ENCODE data around the gene ZNF593OS. TPM values are rescaled to one million over a fixed set of nuclear protein-coding genes. Genes with fewer than 3 reads are reported as not detected.

The ZNF593OS gene
- total and polyA plus RNA-seq, 2 of the 8 experiments (the other 6 are each of a cell fraction or from before 2014, with no cell fraction given), result not detected

DNA sequence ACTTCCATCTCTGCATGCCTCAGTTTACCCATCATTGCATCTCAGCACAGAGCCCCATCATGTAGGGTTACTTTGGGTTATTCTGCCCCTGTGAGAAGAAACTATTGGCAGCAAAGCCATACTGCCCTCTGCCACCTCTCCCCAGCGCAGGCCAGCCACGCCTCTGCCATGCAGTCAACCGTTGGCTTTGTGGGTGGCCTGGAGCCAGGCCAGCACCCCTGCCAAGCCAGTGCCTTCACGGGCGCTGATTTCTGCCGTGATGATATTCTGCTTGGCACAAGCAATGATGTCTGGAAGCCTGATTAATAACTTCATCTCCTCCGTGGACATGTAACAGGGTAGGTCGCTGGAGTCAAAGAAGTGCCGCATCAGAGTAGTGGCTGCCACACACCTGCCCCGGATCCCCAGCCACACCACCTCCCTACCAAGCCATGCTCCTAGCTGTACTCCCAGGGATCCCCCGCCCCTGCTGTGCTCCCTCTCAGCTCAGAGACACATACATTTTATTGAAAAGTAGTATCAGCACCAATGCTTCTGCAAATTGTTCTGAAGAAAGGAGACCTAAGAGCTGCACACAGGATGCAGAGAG lies 47.4 kb upstream of the ZNF593OS start:
- no peaks in the 10 kb centered on the region for H3K9me3 ChIP-seq (ENCODE audit: insufficient read depth in 2 of 2, low read depth in 1 of 2, low read length in 1 of 2)
- no peak overlapping the region for H4K5ac ChIP-seq (ENCODE audit: insufficient read length, low read depth, low read length)
- no peak overlapping the region for H2BK120ac ChIP-seq (replicated peaks; ENCODE audit: low read depth, low read length)
- no peaks in the 10 kb centered on the region for H3K36me3 ChIP-seq (ENCODE audit: control insufficient read depth in 2 of 4, insufficient read depth in 4 of 4, low read length in 3 of 4)
- FAIRE-seq (no peak), DNase-seq (ENCODE audit: low read depth in 1 of 2, low spot score in 2 of 2) (no peak)
- no peak overlapping the region for H4K91ac ChIP-seq (replicated peaks; ENCODE audit: insufficient read length, low read length)
- H2BK20ac ChIP-seq (ENCODE audit: low read length), result no peak overlapping the region
- no peak overlapping the region for H3K4ac ChIP-seq (replicated peaks; ENCODE audit: insufficient read length, low read depth, low read length)
- H3K18ac ChIP-seq (ENCODE audit: extremely low read depth, low read length), result no peak overlapping the region
- no peak overlapping the region for H3K4me2 ChIP-seq (ENCODE audit: insufficient read depth in 1 of 2, low read depth in 2 of 2, low read length in 2 of 2)
- no peak overlapping the region for H2BK5ac ChIP-seq (ENCODE audit: low read depth, low read length)
- H2BK15ac ChIP-seq (ENCODE audit: low read length), result no peak overlapping the region
- no peak overlapping the region for H3K23ac ChIP-seq (ENCODE audit: insufficient read length)
- H3K79me1 ChIP-seq (ENCODE audit: low read depth, low read length), result no peaks in the 10 kb centered on the region
- ChIA-PET CTCF (ENCODE audit: partially characterized antibody) (interaction anchor here (4.2 kb wide), 1 partner anchor 16 kb away, joined by 29 read pairs; the partner anchor contains the start of gene CEP85), POLR2A (ENCODE audit: partially characterized antibody) (no interaction called here)
- no peak overlapping the region for H2AK5ac ChIP-seq (ENCODE audit: low read depth, low read length)
- H3K4me1 ChIP-seq (replicated peaks in 1 of 4; ENCODE audit: control insufficient read depth in 3 of 4, insufficient read depth in 4 of 4, low read length in 3 of 4), result no peaks in the 10 kb centered on the region; a peak in 1 of 7 replicates
- no peak overlapping the region for H2BK12ac ChIP-seq (ENCODE audit: low read depth, low read length)
- no peak overlapping the region for H3K14ac ChIP-seq (ENCODE audit: insufficient read length)
- no peak overlapping the region for H3K56ac ChIP-seq (replicated peaks; ENCODE audit: insufficient read length, low read depth, low read length)
- H3K79me2 ChIP-seq (ENCODE audit: control insufficient read depth in 1 of 2, insufficient read depth in 2 of 2, low read length in 2 of 2), result no peaks in the 10 kb centered on the region
- no peak overlapping the region for H3K4me3 ChIP-seq (ENCODE audit: extremely low read depth in 1 of 4, insufficient read depth in 2 of 4, low read depth in 3 of 4, low read length in 4 of 4)
- H3K27me3 ChIP-seq (replicated peaks in 1 of 4; ENCODE audit: control insufficient read depth in 3 of 4, extremely low read depth in 1 of 4, insufficient read depth in 3 of 4, low read length in 3 of 4), result no peaks in the 10 kb centered on the region; a peak in 2 of 7 replicates
- H4K20me1 ChIP-seq (replicated peaks in 1 of 2; ENCODE audit: control insufficient read depth in 1 of 2, insufficient read depth in 2 of 2, low read length in 2 of 2), result no peaks in the 10 kb centered on the region
- no peak overlapping the region for H4K8ac ChIP-seq (ENCODE audit: extremely low read depth, insufficient read depth, low read length)
- no peak overlapping the region for H3K9ac ChIP-seq (replicated peaks in 1 of 4; ENCODE audit: extremely low read depth in 1 of 4, low read depth in 3 of 4, low read length in 3 of 4)
- H3K27ac ChIP-seq (ENCODE audit: low read depth, low read length), result no peak overlapping the region
- no peak overlapping the region for H2AFZ ChIP-seq (ENCODE audit: low read length)
- no peaks in the 10 kb centered on the region for H3K23me2 ChIP-seq (ENCODE audit: low read depth, low read length)
- no peak for TF ChIP-seq EZH2 (IDR thresholded peaks at IDR 0.05; ENCODE audit: low read depth, low read length, severe bottlenecking)
- TF ChIP-seq SIRT6 (IDR thresholded peaks at IDR 0.05; ENCODE audit: low read length), result no peak
- TF ChIP-seq, protein P1, sequence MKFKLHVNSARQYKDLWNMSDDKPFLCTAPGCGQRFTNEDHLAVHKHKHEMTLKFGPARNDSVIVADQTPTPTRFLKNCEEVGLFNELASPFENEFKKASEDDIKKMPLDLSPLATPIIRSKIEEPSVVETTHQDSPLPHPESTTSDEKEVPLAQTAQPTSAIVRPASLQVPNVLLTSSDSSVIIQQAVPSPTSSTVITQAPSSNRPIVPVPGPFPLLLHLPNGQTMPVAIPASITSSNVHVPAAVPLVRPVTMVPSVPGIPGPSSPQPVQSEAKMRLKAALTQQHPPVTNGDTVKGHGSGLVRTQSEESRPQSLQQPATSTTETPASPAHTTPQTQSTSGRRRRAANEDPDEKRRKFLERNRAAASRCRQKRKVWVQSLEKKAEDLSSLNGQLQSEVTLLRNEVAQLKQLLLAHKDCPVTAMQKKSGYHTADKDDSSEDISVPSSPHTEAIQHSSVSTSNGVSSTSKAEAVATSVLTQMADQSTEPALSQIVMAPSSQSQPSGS (IDR thresholded peaks at IDR 0.05; ENCODE audit: low read length), result no peak
- no peak for TF ChIP-seq SP1 (IDR thresholded peaks at IDR 0.05; ENCODE audit: low read depth, low read length)
- TF ChIP-seq TCF12 (IDR thresholded peaks at IDR 0.05; ENCODE audit: low read depth, low read length), result no peak
- WGBS, 2 experiments (ENCODE audit: extremely low coverage in 1 of 2, insufficient coverage in 1 of 2, insufficient read length in 1 of 2, insufficient replicate concordance in 2 of 2, low coverage in 1 of 2, low lambda C conversion rate in 2 of 2, missing lambda C conversion rate in 1 of 2), result 90% methylated on average over 10 of the region's 11 CpGs; no CpG with 5 or more reads in 1 of the 2 experiments

Data from H1 (cell line).